ENCODE measurements around the gene HOXC9.

GRCh38 chr12:54012631-54013409, 12.9 kb downstream of the HOXC9 start:
- TF ChIP-seq, protein P1, sequence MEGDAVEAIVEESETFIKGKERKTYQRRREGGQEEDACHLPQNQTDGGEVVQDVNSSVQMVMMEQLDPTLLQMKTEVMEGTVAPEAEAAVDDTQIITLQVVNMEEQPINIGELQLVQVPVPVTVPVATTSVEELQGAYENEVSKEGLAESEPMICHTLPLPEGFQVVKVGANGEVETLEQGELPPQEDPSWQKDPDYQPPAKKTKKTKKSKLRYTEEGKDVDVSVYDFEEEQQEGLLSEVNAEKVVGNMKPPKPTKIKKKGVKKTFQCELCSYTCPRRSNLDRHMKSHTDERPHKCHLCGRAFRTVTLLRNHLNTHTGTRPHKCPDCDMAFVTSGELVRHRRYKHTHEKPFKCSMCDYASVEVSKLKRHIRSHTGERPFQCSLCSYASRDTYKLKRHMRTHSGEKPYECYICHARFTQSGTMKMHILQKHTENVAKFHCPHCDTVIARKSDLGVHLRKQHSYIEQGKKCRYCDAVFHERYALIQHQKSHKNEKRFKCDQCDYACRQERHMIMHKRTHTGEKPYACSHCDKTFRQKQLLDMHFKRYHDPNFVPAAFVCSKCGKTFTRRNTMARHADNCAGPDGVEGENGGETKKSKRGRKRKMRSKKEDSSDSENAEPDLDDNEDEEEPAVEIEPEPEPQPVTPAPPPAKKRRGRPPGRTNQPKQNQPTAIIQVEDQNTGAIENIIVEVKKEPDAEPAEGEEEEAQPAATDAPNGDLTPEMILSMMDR (IDR thresholded peaks at IDR 0.05), result no peak
- TF ChIP-seq POLR2A (IDR thresholded peaks at IDR 0.05), result no peak
